NT2/D1 (cell line): ENCODE measurements around the gene MYO1D.

Experiments used
- DNase-seq: peaks from one replicate; pipeline ENCODE4 v3.0.0-alpha.2; 2011; ENCODE audit warnings: low read depth, low spot score
- H3K27me3 ChIP-seq: 2 replicates; pipeline ENCODE4 v1.6.0; 2011; ENCODE audit warnings: mild to moderate bottlenecking; ENCODE audit not compliant: insufficient read length, insufficient read depth
- H3K36me3 ChIP-seq: 2 replicates; pipeline ENCODE4 v1.6.1; 2011; ENCODE audit warnings: mild to moderate bottlenecking, low read length, mixed read lengths; ENCODE audit not compliant: insufficient read depth, insufficient read length
- H3K4me1 ChIP-seq: 2 replicates; pipeline ENCODE4 v1.5.1; 2011; ENCODE audit not compliant: insufficient read depth, insufficient read length
- H3K4me3 ChIP-seq: 2 replicates; pipeline ENCODE4 v1.5.1; 2011; ENCODE audit warnings: low read depth; ENCODE audit not compliant: insufficient read length
- H3K9ac ChIP-seq: 2 replicates; pipeline ENCODE4 v1.6.0; 2011; ENCODE audit warnings: low read depth; ENCODE audit not compliant: insufficient read length
- H3K9me3 ChIP-seq: 2 replicates; pipeline ENCODE4 v1.5.1; 2011; ENCODE audit warnings: mild to moderate bottlenecking, low read length; ENCODE audit not compliant: insufficient read depth
- SUZ12 ChIP-seq: IDR thresholded peaks from 2 replicates; pipeline ENCODE4 v1.6.1; 2011; ENCODE audit not compliant: insufficient read length, insufficient read depth; ENCODE audit errors: extremely low read depth
- YY1 ChIP-seq: IDR thresholded peaks from 2 replicates; pipeline ENCODE4 v1.6.1; 2011; ENCODE audit not compliant: insufficient read length, insufficient read depth
- ZNF274 ChIP-seq: IDR thresholded peaks from 2 replicates; pipeline ENCODE4 v1.6.1; 2011; ENCODE audit warnings: mild to moderate bottlenecking, low read depth, low read length

The MYO1D gene

DNA sequence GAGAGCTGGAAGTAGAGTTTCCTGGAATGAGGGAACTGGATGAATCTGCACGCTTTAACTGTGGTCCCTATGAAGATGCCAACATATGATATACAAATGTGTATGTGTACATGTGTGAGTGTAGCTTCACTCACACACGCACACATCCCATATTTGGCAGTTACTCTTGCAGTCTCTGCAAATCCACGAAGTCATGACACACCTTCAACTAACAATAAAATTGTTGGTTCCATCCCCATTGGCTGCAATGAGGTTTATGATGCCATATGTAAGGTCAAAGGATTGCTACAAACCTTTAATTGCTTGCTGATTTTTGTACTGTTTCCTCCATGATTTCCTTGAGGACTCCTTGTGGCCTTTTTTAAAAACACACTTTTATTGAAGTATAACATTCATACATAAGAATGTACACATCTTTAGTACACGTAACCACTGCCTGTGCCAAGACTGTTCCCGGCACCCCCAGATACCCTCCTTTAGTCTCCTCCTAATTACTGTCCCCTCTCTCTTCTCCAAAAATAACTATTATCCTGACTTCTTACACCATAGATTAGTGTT lies 22.0 kb downstream of the MYO1D start:
- no peaks in the 10 kb centered on the region for H3K9me3 ChIP-seq
- no peaks in the 10 kb centered on the region for H3K36me3 ChIP-seq
- H3K9ac ChIP-seq = no peak overlapping the region
- no peak for DNase-seq
- no peaks in the 10 kb centered on the region for H3K4me1 ChIP-seq
- H3K27me3 ChIP-seq = no peaks in the 10 kb centered on the region
- no peak overlapping the region for H3K4me3 ChIP-seq
- TF ChIP-seq YY1 = no peak
- TF ChIP-seq ZNF274 = no peak
- no peak for TF ChIP-seq SUZ12

DNA sequence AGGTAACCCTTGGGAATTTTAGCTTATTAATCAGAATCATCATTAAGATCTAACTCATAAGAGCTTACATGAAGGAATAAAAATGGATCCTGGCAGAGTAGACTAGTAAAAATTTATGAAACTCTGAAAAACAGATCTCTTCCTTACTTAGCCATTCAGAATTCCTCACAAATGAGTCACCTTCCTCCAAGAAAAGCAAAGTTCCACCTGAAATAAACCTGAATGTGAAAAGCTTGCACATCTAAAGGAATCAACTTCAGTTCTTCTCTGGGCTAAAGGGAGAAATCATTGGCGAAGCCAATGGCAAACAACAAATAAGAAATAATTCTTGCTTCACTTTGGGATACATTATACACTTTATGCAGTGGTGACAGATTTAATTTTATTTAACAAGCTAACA lies 22.7 kb downstream of the MYO1D start:
- TF ChIP-seq ZNF274 (no peak), YY1 (no peak), SUZ12 (no peak)
- no peaks in the 10 kb centered on the region for H3K9me3 ChIP-seq
- DNase-seq = no peak
- H3K36me3 ChIP-seq = no peaks in the 10 kb centered on the region
- H3K4me1 ChIP-seq = no peaks in the 10 kb centered on the region
- H3K4me3 ChIP-seq = no peak overlapping the region
- H3K27me3 ChIP-seq = no peaks in the 10 kb centered on the region
- H3K9ac ChIP-seq = no peak overlapping the region

DNA sequence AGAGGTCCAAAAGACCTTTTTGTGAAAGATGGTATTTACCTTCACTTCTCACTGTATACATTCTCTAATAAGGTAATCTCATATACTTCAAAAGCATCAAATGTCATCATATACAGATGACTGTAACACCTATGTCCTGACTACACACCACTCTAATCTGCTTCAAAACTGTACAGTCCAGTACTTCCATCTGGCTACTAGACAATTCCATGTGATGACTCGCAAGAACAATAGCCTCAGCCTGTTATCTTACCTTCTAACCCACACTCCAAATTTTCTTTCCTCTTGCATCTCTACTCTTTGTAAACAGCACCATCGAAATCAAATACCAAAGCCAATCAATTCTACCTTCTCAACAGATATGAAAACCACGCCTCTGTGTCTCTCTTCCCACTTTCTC lies 24.1 kb downstream of the MYO1D start:
- TF ChIP-seq ZNF274 (no peak), SUZ12 (no peak), YY1 (no peak)
- Histone ChIP-seq H3K4me1 (no peaks in the 10 kb centered on the region), H3K9ac (no peak overlapping the region), H3K36me3 (no peaks in the 10 kb centered on the region), H3K4me3 (no peak overlapping the region), H3K27me3 (no peaks in the 10 kb centered on the region), H3K9me3 (no peaks in the 10 kb centered on the region)
- no peak for DNase-seq

DNA sequence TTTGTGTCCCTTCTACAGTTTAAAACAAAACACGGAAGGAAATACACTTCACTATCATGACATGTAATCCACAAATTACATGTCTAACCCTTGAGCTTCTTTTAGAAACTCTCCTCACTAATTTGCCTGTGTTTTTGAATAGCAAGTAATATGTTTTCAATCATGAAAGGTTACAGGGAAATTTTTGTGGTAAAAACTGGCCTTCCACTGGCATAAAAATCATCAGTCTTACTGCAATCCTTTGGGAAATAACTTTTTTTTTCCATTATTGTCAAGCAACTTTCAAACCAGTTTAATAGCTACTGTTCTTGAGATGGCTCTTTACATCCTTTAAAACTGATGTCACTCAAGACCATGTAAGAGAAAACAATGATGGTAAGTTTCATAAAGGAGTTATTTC lies 27.0 kb downstream of the MYO1D start:
- Histone ChIP-seq H3K36me3 (no peaks in the 10 kb centered on the region), H3K4me1 (no peaks in the 10 kb centered on the region), H3K4me3 (no peak overlapping the region), H3K9ac (no peak overlapping the region), H3K9me3 (no peaks in the 10 kb centered on the region), H3K27me3 (no peaks in the 10 kb centered on the region)
- DNase-seq = no peak
- TF ChIP-seq SUZ12 = no peak
- TF ChIP-seq ZNF274 = no peak
- no peak for TF ChIP-seq YY1

DNA sequence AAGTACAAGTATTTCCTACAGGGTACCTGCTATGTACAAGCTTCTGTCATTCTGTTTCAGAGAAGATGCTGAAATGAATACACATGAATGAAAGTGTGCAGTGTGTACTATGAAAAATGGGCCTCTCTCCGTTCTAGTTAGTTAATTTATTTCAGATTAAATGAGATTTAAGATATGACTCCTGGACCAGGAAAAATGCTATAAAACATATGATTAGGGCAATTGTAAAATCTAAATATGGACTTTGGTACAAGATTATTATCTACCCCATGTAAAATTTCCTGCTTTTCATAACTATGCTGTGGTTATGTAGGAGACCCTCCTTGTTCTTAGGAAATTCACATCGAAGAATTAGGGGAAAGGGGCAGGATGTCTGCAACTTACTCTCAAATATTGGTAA lies 28.9 kb downstream of the MYO1D start:
- no peak overlapping the region for H3K4me3 ChIP-seq
- no peak for TF ChIP-seq ZNF274
- TF ChIP-seq SUZ12 = no peak
- TF ChIP-seq YY1 = no peak
- no peaks in the 10 kb centered on the region for H3K27me3 ChIP-seq
- no peaks in the 10 kb centered on the region for H3K36me3 ChIP-seq
- H3K9me3 ChIP-seq = no peaks in the 10 kb centered on the region
- no peaks in the 10 kb centered on the region for H3K4me1 ChIP-seq
- no peak for DNase-seq
- no peak overlapping the region for H3K9ac ChIP-seq

DNA sequence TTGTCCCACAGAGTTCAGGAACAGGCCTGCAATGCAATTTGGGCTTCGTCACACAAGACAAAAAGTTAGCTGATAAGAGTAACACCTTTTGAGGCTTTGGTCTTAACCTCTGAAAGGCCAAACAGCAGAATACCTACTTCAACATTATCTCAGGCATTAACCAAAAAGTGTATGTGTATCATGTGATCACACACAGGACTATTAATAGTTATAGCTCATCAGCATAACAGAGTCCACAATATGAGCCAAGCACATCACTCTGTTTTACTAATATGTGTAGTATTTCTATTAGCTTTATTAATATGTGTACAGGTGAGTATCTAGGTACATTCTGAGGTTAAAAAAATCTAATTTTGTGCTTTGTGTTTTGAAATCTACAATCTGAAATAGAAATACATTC lies 30.8 kb downstream of the MYO1D start:
- no peaks in the 10 kb centered on the region for H3K4me1 ChIP-seq
- H3K27me3 ChIP-seq = no peaks in the 10 kb centered on the region
- TF ChIP-seq ZNF274 (no peak), SUZ12 (no peak), YY1 (no peak)
- no peak overlapping the region for H3K9ac ChIP-seq
- no peak for DNase-seq
- no peaks in the 10 kb centered on the region for H3K9me3 ChIP-seq
- H3K36me3 ChIP-seq = no peaks in the 10 kb centered on the region
- no peak overlapping the region for H3K4me3 ChIP-seq

DNA sequence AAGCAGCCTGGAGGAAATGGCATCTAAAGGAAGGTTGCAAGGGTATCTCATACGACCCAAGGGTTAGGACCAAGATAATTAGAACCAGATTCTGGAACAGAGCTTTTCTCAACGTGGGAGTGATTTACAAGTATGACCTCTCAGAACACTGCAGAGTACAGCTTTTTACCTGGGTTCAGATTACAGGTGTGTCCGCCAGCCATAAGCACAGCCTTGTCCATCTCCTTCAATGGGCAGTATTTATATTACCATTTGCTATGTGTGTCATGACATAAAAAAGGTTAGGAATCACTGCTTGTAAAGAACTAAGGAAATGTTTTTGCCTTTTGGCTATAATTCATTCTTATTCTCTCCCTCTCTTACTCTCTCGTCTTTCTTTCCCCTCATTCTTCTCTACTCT lies 36.7 kb downstream of the MYO1D start:
- TF ChIP-seq YY1 (no peak), SUZ12 (no peak), ZNF274 (no peak)
- no peaks in the 10 kb centered on the region for H3K27me3 ChIP-seq

DNA sequence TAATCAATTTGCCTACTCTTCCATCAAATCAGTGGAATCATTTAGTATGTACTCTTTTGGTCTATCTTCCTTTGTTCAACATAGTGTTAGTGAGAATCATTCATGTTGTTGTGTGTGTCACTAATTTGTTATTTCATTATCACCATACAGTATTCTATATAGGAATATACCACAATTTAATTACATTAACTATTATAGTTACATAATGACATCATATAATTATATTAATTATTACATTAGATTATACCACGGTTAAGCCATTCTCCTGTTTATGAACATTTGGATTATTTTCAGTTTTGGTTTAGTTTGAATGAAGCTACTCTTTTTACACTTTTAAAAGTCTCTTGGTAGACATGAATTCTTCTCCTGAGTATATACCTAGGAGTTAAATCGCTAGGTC lies 40.4 kb downstream of the MYO1D start:
- H3K4me3 ChIP-seq = no peak overlapping the region
- TF ChIP-seq SUZ12 (no peak), ZNF274 (no peak), YY1 (no peak)
- DNase-seq = no peak
- H3K9me3 ChIP-seq = no peaks in the 10 kb centered on the region
- no peaks in the 10 kb centered on the region for H3K4me1 ChIP-seq
- no peaks in the 10 kb centered on the region for H3K36me3 ChIP-seq
- no peaks in the 10 kb centered on the region for H3K27me3 ChIP-seq
- no peak overlapping the region for H3K9ac ChIP-seq

More for the DNA sequence above, 36.7 kb downstream of the MYO1D start:
- no peak for DNase-seq
- H3K9me3 ChIP-seq = no peaks in the 10 kb centered on the region
- no peak overlapping the region for H3K9ac ChIP-seq
- H3K4me3 ChIP-seq = no peak overlapping the region
- no peaks in the 10 kb centered on the region for H3K36me3 ChIP-seq
- no peaks in the 10 kb centered on the region for H3K4me1 ChIP-seq
